ENCODE data around the gene RHOBTB1.

RHOBTB1 gene

DNA sequence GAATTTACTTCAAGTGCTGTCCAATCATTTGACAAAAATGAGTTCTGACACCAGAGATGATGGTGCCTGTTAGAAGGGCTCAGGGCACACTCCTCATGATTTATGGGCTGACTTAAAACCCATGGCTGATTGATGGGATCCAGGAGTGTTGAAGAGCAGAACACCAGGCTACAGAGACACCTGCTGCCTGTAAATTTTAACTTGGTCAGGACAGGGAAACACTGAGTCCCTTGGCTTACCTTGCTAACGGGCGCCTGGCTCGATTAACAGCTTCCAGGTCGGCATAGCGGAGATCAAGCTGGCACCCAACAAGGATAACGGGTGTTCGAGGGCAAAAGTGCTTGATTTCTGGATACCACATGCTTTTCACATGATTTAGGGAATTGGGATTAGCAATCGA is 51.4 kb downstream of the RHOBTB1 start:
- Histone ChIP-seq H3K36me3 (ENCODE audit: low read depth) (no peaks in the 10 kb centered on the region), H3K27me3 (ENCODE audit: insufficient read depth, poor library complexity, severe bottlenecking) (no peaks in the 10 kb centered on the region), H3K4me1 (ENCODE audit: insufficient read depth, poor library complexity, severe bottlenecking) (peaks cover 6% of the 10 kb centered on the region), H3K4me3 (ENCODE audit: severe bottlenecking) (no peak overlapping the region), H3K27ac (ENCODE audit: poor library complexity, severe bottlenecking) (no peak overlapping the region), H3K9me3 (ENCODE audit: severe bottlenecking) (no peaks in the 10 kb centered on the region)
- ATAC-seq (ENCODE audit: low read depth) (no peak), DNase-seq (ENCODE audit: low spot score) (no peak)
- TF ChIP-seq, protein P1, sequence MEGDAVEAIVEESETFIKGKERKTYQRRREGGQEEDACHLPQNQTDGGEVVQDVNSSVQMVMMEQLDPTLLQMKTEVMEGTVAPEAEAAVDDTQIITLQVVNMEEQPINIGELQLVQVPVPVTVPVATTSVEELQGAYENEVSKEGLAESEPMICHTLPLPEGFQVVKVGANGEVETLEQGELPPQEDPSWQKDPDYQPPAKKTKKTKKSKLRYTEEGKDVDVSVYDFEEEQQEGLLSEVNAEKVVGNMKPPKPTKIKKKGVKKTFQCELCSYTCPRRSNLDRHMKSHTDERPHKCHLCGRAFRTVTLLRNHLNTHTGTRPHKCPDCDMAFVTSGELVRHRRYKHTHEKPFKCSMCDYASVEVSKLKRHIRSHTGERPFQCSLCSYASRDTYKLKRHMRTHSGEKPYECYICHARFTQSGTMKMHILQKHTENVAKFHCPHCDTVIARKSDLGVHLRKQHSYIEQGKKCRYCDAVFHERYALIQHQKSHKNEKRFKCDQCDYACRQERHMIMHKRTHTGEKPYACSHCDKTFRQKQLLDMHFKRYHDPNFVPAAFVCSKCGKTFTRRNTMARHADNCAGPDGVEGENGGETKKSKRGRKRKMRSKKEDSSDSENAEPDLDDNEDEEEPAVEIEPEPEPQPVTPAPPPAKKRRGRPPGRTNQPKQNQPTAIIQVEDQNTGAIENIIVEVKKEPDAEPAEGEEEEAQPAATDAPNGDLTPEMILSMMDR (IDR thresholded peaks at IDR 0.05; ENCODE audit: poor library complexity, severe bottlenecking), result no peak

DNA sequence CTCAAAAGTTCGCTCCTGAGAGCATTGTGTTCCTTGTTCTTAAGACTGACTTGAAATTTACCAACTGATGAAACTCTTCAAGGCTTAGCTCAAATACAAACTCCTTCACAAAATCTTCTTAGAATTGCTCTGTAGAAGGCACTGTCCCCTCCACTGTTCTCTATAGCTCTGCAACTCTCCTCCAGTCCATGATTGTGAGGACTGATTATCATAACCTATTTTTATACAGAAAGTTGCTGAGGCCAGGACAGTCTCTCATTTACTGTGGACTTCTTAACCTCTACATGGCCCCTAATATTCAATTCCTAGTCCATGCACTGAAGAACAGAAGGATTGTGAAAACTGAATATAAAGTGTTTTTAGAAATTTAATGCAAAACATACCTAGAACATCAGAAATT is 53.2 kb downstream of the RHOBTB1 start:
- DNase-seq (ENCODE audit: low spot score) (no peak), ATAC-seq (ENCODE audit: low read depth) (no peak)
- Histone ChIP-seq H3K4me3 (ENCODE audit: severe bottlenecking) (no peak overlapping the region), H3K27ac (ENCODE audit: poor library complexity, severe bottlenecking) (no peak overlapping the region), H3K4me1 (ENCODE audit: insufficient read depth, poor library complexity, severe bottlenecking) (peaks cover 6% of the 10 kb centered on the region), H3K36me3 (ENCODE audit: low read depth) (no peaks in the 10 kb centered on the region), H3K27me3 (ENCODE audit: insufficient read depth, poor library complexity, severe bottlenecking) (no peaks in the 10 kb centered on the region), H3K9me3 (ENCODE audit: severe bottlenecking) (no peaks in the 10 kb centered on the region)
- TF ChIP-seq, protein P1 (IDR thresholded peaks at IDR 0.05; ENCODE audit: poor library complexity, severe bottlenecking), result no peak

DNA sequence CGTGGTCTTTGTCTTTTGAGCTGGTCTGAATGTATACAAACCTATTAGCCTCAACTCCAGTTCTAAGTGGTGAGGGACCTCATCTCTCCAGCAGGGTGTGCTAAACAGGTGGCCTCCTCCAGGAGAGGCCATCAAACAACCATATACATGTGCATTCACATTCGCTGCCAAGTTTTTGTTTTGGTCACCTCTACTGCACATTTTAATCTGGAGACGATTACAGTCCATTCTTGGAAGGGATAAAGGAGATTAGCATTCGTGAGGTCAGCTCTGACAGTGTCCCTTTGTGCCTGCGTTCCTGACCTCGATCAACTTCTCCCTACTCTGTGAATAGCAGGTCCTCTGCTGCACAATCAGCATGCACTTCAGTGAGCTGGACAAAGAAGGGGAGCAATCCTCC is 60.8 kb downstream of the RHOBTB1 start:
- Histone ChIP-seq H3K27me3 (ENCODE audit: insufficient read depth, poor library complexity, severe bottlenecking) (no peaks in the 10 kb centered on the region), H3K4me3 (ENCODE audit: severe bottlenecking) (no peak overlapping the region), H3K27ac (ENCODE audit: poor library complexity, severe bottlenecking) (no peak overlapping the region), H3K36me3 (ENCODE audit: low read depth) (no peaks in the 10 kb centered on the region), H3K4me1 (ENCODE audit: insufficient read depth, poor library complexity, severe bottlenecking) (no peaks in the 10 kb centered on the region), H3K9me3 (ENCODE audit: severe bottlenecking) (peaks cover 4% of the 10 kb centered on the region)
- DNase-seq (ENCODE audit: low spot score) (no peak), ATAC-seq (ENCODE audit: low read depth) (peak; percentile 62; the same call in 2 of the 3 replicates)
- TF ChIP-seq, protein P1 (IDR thresholded peaks at IDR 0.05; ENCODE audit: poor library complexity, severe bottlenecking), result peak; percentile 31

DNA sequence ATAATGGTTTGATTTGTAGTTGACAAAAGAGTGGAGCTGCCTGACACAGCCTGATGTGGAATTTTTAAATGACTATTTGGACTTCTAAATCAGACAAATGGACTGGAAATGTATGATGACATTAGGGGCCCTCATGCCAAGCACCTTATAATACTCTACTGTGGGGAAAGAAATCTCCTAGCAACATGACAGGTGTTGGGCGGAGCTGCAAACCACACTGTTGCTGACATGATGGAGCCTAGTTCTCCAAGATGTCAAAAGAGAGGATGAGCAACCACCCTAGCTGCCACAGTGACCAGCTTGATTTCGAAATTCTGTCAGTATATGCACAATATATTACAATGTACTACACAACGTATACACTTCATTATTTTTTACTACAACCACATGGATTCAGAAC is 65.8 kb downstream of the RHOBTB1 start:
- TF ChIP-seq, protein P1 (IDR thresholded peaks at IDR 0.05; ENCODE audit: poor library complexity, severe bottlenecking), result no peak
- DNase-seq (ENCODE audit: low spot score), result no peak
- H3K27me3 ChIP-seq (ENCODE audit: insufficient read depth, poor library complexity, severe bottlenecking), result no peaks in the 10 kb centered on the region
- no peaks in the 10 kb centered on the region for H3K36me3 ChIP-seq (ENCODE audit: low read depth)
- H3K9me3 ChIP-seq (ENCODE audit: severe bottlenecking), result peaks cover 4% of the 10 kb centered on the region
- ATAC-seq (ENCODE audit: low read depth), result no peak
- no peak overlapping the region for H3K4me3 ChIP-seq (ENCODE audit: severe bottlenecking)
- no peaks in the 10 kb centered on the region for H3K4me1 ChIP-seq (ENCODE audit: insufficient read depth, poor library complexity, severe bottlenecking)
- H3K27ac ChIP-seq (ENCODE audit: poor library complexity, severe bottlenecking), result no peak overlapping the region

DNA sequence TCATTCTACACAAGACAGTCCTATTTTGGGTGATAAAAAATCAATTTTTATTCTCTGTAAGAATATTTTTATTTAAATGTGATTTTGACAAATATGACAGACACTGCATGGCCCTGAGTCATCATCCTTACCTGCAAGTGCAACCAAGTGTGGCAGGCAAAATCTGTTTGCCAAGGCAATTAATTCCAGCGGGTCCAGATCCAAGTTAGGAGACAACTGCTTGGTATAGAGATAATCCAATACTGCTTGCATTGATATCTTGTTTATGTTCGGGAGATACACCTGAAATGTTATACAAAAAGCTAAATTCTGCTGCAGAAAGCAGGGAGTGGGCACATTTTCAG is 66.2 kb downstream of the RHOBTB1 start:
- no peak for ATAC-seq (ENCODE audit: low read depth)
- H3K27ac ChIP-seq (ENCODE audit: poor library complexity, severe bottlenecking), result no peak overlapping the region
- H3K9me3 ChIP-seq (ENCODE audit: severe bottlenecking), result peaks cover 4% of the 10 kb centered on the region
- H3K27me3 ChIP-seq (ENCODE audit: insufficient read depth, poor library complexity, severe bottlenecking), result no peaks in the 10 kb centered on the region
- TF ChIP-seq, protein P1 (IDR thresholded peaks at IDR 0.05; ENCODE audit: poor library complexity, severe bottlenecking), result no peak
- no peaks in the 10 kb centered on the region for H3K4me1 ChIP-seq (ENCODE audit: insufficient read depth, poor library complexity, severe bottlenecking)
- H3K36me3 ChIP-seq (ENCODE audit: low read depth), result no peaks in the 10 kb centered on the region
- no peak overlapping the region for H3K4me3 ChIP-seq (ENCODE audit: severe bottlenecking)
- DNase-seq (ENCODE audit: low spot score), result no peak
